ENCODE data around the gene FRMD4A. TPM values are rescaled to one million over a fixed set of nuclear protein-coding genes. Genes with fewer than 3 reads are reported as not detected.

FRMD4A gene
- total and polyA plus RNA-seq, 2 of the 4 experiments (the other 2 are of a cell fraction) = 30.3 to 68.8 TPM

GRCh38 chr10:14120812-14121211, 209.9 kb downstream of the FRMD4A start:
- H2AFZ ChIP-seq (replicated peaks; ENCODE audit: low read length, poor library complexity) = no peak overlapping the region
- CTCF ChIA-PET = no interaction called here
- dilution Hi-C loops (cut with HindIII; ENCODE audit: low sequenced_read_pairs, unreplicated experiment) = no loop called here

More at GRCh38 chr10:14120812-14121211, 209.9 kb downstream of the FRMD4A start:
- Histone ChIP-seq H2BK5ac (ENCODE audit: low read depth, low read length, poor library complexity, severe bottlenecking) (no peak overlapping the region), H3K4me2 (ENCODE audit: low read depth, low read length) (no peak overlapping the region), H3K36me3 (ENCODE audit: control insufficient read depth, insufficient read depth, low read length) (no peaks in the 10 kb centered on the region), H3K9me3 (ENCODE audit: control insufficient read depth, insufficient read depth, low read length) (no peaks in the 10 kb centered on the region), H3K56ac (ENCODE audit: extremely low read depth, insufficient read depth, low read length) (no peak overlapping the region), H2AK5ac (ENCODE audit: low read depth, low read length) (no peak overlapping the region), H3K14ac (replicated peaks; ENCODE audit: low read depth, low read length) (no peak overlapping the region), H3K4me1 (ENCODE audit: control insufficient read depth, insufficient read depth, low read length) (peaks cover 5% of the 10 kb centered on the region), H3K18ac (ENCODE audit: low read depth, low read length) (no peak overlapping the region), H3K4me3 (ENCODE audit: insufficient read depth, low read depth, low read length) (no peak overlapping the region), H4K8ac (ENCODE audit: low read depth in 2 of 2, low read length in 2 of 2) (no peak overlapping the region), H2BK15ac (ENCODE audit: low read depth, low read length) (no peak overlapping the region), H2AK9ac (replicated peaks; ENCODE audit: low read depth, low read length, poor library complexity) (no peak overlapping the region), H3K4ac (ENCODE audit: low read depth, low read length) (no peak overlapping the region), H3K27ac (ENCODE audit: insufficient read depth, low read length) (no peak overlapping the region), H3K23ac (ENCODE audit: low read depth, low read length) (no peak overlapping the region), H2BK120ac (ENCODE audit: low read depth, low read length) (no peak overlapping the region), H2BK20ac (ENCODE audit: low read depth, low read length) (no peak overlapping the region), H4K5ac (ENCODE audit: low read depth, low read length) (no peak overlapping the region), H3K79me1 (ENCODE audit: low read depth in 1 of 2, low read length in 2 of 2) (no peaks in the 10 kb centered on the region), H3K9ac (ENCODE audit: low read depth, low read length) (no peak overlapping the region), H3K9me1 (ENCODE audit: insufficient read depth, low read length) (no peaks in the 10 kb centered on the region), H3K27me3 (ENCODE audit: control insufficient read depth, insufficient read depth, low read length) (no peaks in the 10 kb centered on the region; the same call in none of the 2 replicates), H4K20me1 (ENCODE audit: insufficient read depth, low read length) (no peaks in the 10 kb centered on the region), H4K91ac (ENCODE audit: insufficient read depth, low read depth, low read length) (no peak overlapping the region)
- no TSS peak for BruUV-seq (replicated peaks)
- DNase-seq = no peak
- in situ Hi-C loops (cut with MboI; ENCODE audit: low sequenced_read_pairs) (no loop called here), intact Hi-C loops (cut with micrococcal nuclease) (no loop called here)
- 89% methylated on average over 1 of the region's 2 CpGs; no CpG with 5 or more reads in 1 of the 2 experiments for WGBS, 2 experiments (ENCODE audit: extremely low coverage in 2 of 2, insufficient read length in 1 of 2)
- ATAC-seq (ENCODE audit: low read depth) = no peak
- POLR2A ChIA-PET (ENCODE audit: unreplicated experiment) = no interaction called here
- no peak for TF ChIP-seq RFX5 (IDR thresholded peaks at IDR 0.05; ENCODE audit: low read depth, low read length)
- TF ChIP-seq MAZ (IDR thresholded peaks at IDR 0.05; ENCODE audit: borderline replicate concordance, low read depth, low read length) = no peak
- no peak for TF ChIP-seq CHD1 (IDR thresholded peaks at IDR 0.05; ENCODE audit: low read depth, low read length)
- no peak for TF ChIP-seq MXI1 (IDR thresholded peaks at IDR 0.05; ENCODE audit: borderline replicate concordance, low read depth, low read length)
- no peak for TF ChIP-seq NFE2L2 (IDR thresholded peaks at IDR 0.05; ENCODE audit: low read depth, low read length)
- no peak for TF ChIP-seq POLR2A (IDR thresholded peaks at IDR 0.05; ENCODE audit: low read depth, low read length)
- TF ChIP-seq FOS (IDR thresholded peaks at IDR 0.05; ENCODE audit: low read depth, low read length) = no peak
- no peak for TF ChIP-seq USF2 (IDR thresholded peaks at IDR 0.05; ENCODE audit: low read depth, low read length)
- TF ChIP-seq CEBPB (IDR thresholded peaks at IDR 0.05; ENCODE audit: low read depth, low read length) = no peak
- no peak for TF ChIP-seq BHLHE40 (IDR thresholded peaks at IDR 0.05; ENCODE audit: low read depth, low read length)
- TF ChIP-seq, protein P1, sequence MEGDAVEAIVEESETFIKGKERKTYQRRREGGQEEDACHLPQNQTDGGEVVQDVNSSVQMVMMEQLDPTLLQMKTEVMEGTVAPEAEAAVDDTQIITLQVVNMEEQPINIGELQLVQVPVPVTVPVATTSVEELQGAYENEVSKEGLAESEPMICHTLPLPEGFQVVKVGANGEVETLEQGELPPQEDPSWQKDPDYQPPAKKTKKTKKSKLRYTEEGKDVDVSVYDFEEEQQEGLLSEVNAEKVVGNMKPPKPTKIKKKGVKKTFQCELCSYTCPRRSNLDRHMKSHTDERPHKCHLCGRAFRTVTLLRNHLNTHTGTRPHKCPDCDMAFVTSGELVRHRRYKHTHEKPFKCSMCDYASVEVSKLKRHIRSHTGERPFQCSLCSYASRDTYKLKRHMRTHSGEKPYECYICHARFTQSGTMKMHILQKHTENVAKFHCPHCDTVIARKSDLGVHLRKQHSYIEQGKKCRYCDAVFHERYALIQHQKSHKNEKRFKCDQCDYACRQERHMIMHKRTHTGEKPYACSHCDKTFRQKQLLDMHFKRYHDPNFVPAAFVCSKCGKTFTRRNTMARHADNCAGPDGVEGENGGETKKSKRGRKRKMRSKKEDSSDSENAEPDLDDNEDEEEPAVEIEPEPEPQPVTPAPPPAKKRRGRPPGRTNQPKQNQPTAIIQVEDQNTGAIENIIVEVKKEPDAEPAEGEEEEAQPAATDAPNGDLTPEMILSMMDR (conservative IDR thresholded peaks at IDR 0.05; ENCODE audit: low read depth, low read length) = no peak
- TF ChIP-seq SMC3 (IDR thresholded peaks at IDR 0.05; ENCODE audit: low read depth, low read length) = no peak
- no peak for TF ChIP-seq RAD21 (IDR thresholded peaks at IDR 0.05; ENCODE audit: low read length)
- no peak for TF ChIP-seq RCOR1 (IDR thresholded peaks at IDR 0.05; ENCODE audit: insufficient replicate concordance, low read length)
- TF ChIP-seq MAFK (IDR thresholded peaks at IDR 0.05; ENCODE audit: low read depth, low read length) = no peak
- TF ChIP-seq, protein P2, sequence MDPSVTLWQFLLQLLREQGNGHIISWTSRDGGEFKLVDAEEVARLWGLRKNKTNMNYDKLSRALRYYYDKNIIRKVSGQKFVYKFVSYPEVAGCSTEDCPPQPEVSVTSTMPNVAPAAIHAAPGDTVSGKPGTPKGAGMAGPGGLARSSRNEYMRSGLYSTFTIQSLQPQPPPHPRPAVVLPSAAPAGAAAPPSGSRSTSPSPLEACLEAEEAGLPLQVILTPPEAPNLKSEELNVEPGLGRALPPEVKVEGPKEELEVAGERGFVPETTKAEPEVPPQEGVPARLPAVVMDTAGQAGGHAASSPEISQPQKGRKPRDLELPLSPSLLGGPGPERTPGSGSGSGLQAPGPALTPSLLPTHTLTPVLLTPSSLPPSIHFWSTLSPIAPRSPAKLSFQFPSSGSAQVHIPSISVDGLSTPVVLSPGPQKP (IDR thresholded peaks at IDR 0.05; ENCODE audit: borderline replicate concordance, low read depth, low read length) = no peak

All from IMR-90 (cell line).